Thyroid gland (tissue), 4 donors: ENCODE measurements around the gene SLFN13.

Source experiments
- POLR2A ChIP-seq, 2 donors: fragments of 450-650 bp; IDR thresholded peaks; one replicate each; pipeline ENCODE4 v1.6.1; 2017; ENCODE audit warnings: antibody characterized with exemption in 2 of 2, mild to moderate bottlenecking in 2 of 2, moderate library complexity in 1 of 2
- TF ChIP-seq, protein P1 (sequence below), 6 experiments: fragments of 200-600 bp in 3 of 6; fragments of 450-650 bp in 3 of 6; sonication (generic) in 3 of 6; IDR thresholded peaks; one replicate each; pipeline ENCODE4 v1.5.1; 2016 to 2019; ENCODE audit warnings: antibody characterized with exemption in 6 of 6, mild to moderate bottlenecking in 2 of 6, inconsistent platforms in 1 of 6, moderate library complexity in 1 of 6

GRCh38 chr17:35493040-35493439, 44.5 kb upstream of the SLFN13 start:
- TF ChIP-seq, protein P1, sequence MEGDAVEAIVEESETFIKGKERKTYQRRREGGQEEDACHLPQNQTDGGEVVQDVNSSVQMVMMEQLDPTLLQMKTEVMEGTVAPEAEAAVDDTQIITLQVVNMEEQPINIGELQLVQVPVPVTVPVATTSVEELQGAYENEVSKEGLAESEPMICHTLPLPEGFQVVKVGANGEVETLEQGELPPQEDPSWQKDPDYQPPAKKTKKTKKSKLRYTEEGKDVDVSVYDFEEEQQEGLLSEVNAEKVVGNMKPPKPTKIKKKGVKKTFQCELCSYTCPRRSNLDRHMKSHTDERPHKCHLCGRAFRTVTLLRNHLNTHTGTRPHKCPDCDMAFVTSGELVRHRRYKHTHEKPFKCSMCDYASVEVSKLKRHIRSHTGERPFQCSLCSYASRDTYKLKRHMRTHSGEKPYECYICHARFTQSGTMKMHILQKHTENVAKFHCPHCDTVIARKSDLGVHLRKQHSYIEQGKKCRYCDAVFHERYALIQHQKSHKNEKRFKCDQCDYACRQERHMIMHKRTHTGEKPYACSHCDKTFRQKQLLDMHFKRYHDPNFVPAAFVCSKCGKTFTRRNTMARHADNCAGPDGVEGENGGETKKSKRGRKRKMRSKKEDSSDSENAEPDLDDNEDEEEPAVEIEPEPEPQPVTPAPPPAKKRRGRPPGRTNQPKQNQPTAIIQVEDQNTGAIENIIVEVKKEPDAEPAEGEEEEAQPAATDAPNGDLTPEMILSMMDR (IDR thresholded peaks at IDR 0.05) = no peak
- TF ChIP-seq POLR2A (IDR thresholded peaks at IDR 0.05) = no peak
